Right atrium auricular region (tissue), 2 donors: Measurements from ENCODE around the gene LRG1. TPM values are rescaled to one million over a fixed set of nuclear protein-coding genes. Genes with fewer than 3 reads are reported as not detected.

Source experiments
- DNase-seq: peaks from one replicate; pipeline ENCODE4 v3.0.0-alpha.2; 2019; ENCODE audit warnings: low spot score
- H3K27ac ChIP-seq, 2 donors: fragments of 200-600 bp; sonication (generic); 1 replicate in 1 of 2; 2 replicates in 1 of 2; pipeline ENCODE4 v1.5.1; 2016 to 2019
- H3K27me3 ChIP-seq, 2 donors: fragments of 200-600 bp; sonication (generic); one replicate each; pipeline versions ENCODE4 v1.5.1 to v1.6.0; 2017 to 2019
- H3K36me3 ChIP-seq: fragments of 200-600 bp; sonication (generic); one replicate; pipeline ENCODE4 v1.5.1; 2016
- H3K4me1 ChIP-seq, 2 donors: fragments of 200-600 bp; sonication (generic); one replicate each; pipeline versions ENCODE4 v1.5.1 to v1.6.0; 2017 to 2019
- H3K4me3 ChIP-seq, 2 donors: fragments of 200-600 bp; sonication (generic); 1 replicate in 1 of 2; 2 replicates in 1 of 2; pipeline ENCODE4 v1.5.1; 2017 to 2019; ENCODE audit warnings: mild to moderate bottlenecking in 1 of 2, moderate library complexity in 1 of 2
- H3K9me3 ChIP-seq, 2 donors: fragments of 200-600 bp; sonication (generic); one replicate each; pipeline ENCODE4 v1.5.1; 2019
- total RNA-seq, 2 donors: library from RNA; depleted of rRNA; stranded (reverse); fragments of >200 nt; gene quantifications; one replicate each; pipeline ENCODE4 v1.1.0, GENCODE V29; 2016
- TF ChIP-seq, protein P1 (sequence below), 2 donors: fragments of 200-600 bp; sonication (generic); IDR thresholded peaks; one replicate each; pipeline ENCODE4 v1.5.1; 2019; ENCODE audit warnings: antibody characterized with exemption in 2 of 2

The LRG1 gene
- total RNA-seq, 2 donors from 2014 or later = 0.67 TPM; not detected in 1

DNA sequence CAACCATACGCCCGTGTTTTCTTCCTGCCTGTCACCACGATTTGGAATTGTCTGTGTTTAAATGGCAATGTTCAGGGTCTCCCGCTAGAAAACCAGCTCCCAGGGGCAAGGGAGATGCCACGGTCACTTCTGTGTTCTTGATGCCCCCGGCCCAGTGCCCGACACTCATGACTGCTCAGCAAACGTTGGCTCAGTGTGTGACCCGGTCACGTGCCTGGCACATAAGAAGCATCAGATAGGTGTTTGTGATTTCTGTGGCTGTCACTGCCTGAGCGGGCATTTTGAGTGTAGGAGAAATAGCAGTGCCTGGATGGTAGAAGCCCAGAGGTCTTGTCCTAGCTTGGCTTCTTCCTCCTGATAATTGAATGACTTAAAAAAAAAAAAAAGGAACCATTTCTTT is 52.3 kb downstream of the LRG1 start:
- H3K27me3 ChIP-seq = no peaks in the 10 kb centered on the region
- TF ChIP-seq, protein P1, sequence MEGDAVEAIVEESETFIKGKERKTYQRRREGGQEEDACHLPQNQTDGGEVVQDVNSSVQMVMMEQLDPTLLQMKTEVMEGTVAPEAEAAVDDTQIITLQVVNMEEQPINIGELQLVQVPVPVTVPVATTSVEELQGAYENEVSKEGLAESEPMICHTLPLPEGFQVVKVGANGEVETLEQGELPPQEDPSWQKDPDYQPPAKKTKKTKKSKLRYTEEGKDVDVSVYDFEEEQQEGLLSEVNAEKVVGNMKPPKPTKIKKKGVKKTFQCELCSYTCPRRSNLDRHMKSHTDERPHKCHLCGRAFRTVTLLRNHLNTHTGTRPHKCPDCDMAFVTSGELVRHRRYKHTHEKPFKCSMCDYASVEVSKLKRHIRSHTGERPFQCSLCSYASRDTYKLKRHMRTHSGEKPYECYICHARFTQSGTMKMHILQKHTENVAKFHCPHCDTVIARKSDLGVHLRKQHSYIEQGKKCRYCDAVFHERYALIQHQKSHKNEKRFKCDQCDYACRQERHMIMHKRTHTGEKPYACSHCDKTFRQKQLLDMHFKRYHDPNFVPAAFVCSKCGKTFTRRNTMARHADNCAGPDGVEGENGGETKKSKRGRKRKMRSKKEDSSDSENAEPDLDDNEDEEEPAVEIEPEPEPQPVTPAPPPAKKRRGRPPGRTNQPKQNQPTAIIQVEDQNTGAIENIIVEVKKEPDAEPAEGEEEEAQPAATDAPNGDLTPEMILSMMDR (IDR thresholded peaks at IDR 0.05) = no peak
- H3K36me3 ChIP-seq = peaks cover 40% of the 10 kb centered on the region
- H3K4me3 ChIP-seq = no peak overlapping the region
- peak overlapping the region; percentile 16 to 55 for H3K27ac ChIP-seq
- no peaks in the 10 kb centered on the region for H3K9me3 ChIP-seq
- H3K4me1 ChIP-seq = peaks cover 0 to 4% of the 10 kb centered on the region in 2 donors
- DNase-seq = no peak

Other genes with a start within 250 kb of the LRG1 start
- gene TMIGD2, start 237.6 kb downstream of the LRG1 start, total RNA-seq = under 1 TPM in 1 of 2 donors, not detected in 1; 0.28 TPM
- gene FSD1, start 235.4 kb downstream of the LRG1 start, total RNA-seq = not detected
- 10 to 100 TPM in 1 of 2 donors, 1 to 10 TPM in 1; 4.8 to 11.8 TPM for gene STAP2, start 201.2 kb downstream of the LRG1 start, total RNA-seq
- gene MPND, start 196.5 kb downstream of the LRG1 start, total RNA-seq = 1 to 10 TPM; 6.2 to 7.3 TPM
- gene SH3GL1, start 139.5 kb downstream of the LRG1 start, total RNA-seq = 10 to 100 TPM; 17.5 to 31.9 TPM
- 1 to 10 TPM; 2.6 to 5.0 TPM for gene CHAF1A, start 137.4 kb downstream of the LRG1 start, total RNA-seq
- gene UBXN6, start 82.2 kb downstream of the LRG1 start, total RNA-seq = 100 to 1,000 TPM in 1 of 2 donors, 10 to 100 TPM in 1; 52.8 to 100 TPM
- gene HDGFL2, start 67.7 kb downstream of the LRG1 start, total RNA-seq = 10 to 100 TPM; 18.3 to 24.8 TPM
- 100 to 1,000 TPM; 104 to 156 TPM for gene PLIN4, start 21.6 kb downstream of the LRG1 start, total RNA-seq
- gene PLIN5, start 4.8 kb downstream of the LRG1 start, total RNA-seq = 10 to 100 TPM; 21.4 to 43.6 TPM
- gene SEMA6B, start 19.6 kb upstream of the LRG1 start, total RNA-seq = 10 to 100 TPM in 1 of 2 donors, 1 to 10 TPM in 1; 3.9 to 10.8 TPM
- gene TNFAIP8L1, start 99.5 kb upstream of the LRG1 start, total RNA-seq = 1 to 10 TPM; 2.6 to 4.2 TPM
- gene MYDGF, start 130.3 kb upstream of the LRG1 start, total RNA-seq = 10 to 100 TPM; 26.3 to 36.6 TPM
- 10 to 100 TPM; 36.2 to 50.4 TPM for gene DPP9, start 183.8 kb upstream of the LRG1 start, total RNA-seq